HG03354 (cell line): ENCODE measurements around the gene GTF2F1.

Experiments
- ATAC-seq: cut with Tn5 transposase; IDR thresholded peaks from one replicate; pipeline ENCODE4 v1.9.1; 2021; ENCODE audit warnings: mild to moderate bottlenecking; ENCODE audit not compliant: unreplicated experiment, poor library complexity, severe bottlenecking

The GTF2F1 gene

GRCh38 chr19:6394831-6395230 is 1.9 kb upstream of the GTF2F1 start:
- no peak for ATAC-seq

GRCh38 chr19:6393983-6394412 is 1.0 kb upstream of the GTF2F1 start:
- ATAC-seq, result peak; percentile 32

GRCh38 chr19:6392221-6393073 is 517 bp downstream of the GTF2F1 start:
- ATAC-seq, result no peak

DNA sequence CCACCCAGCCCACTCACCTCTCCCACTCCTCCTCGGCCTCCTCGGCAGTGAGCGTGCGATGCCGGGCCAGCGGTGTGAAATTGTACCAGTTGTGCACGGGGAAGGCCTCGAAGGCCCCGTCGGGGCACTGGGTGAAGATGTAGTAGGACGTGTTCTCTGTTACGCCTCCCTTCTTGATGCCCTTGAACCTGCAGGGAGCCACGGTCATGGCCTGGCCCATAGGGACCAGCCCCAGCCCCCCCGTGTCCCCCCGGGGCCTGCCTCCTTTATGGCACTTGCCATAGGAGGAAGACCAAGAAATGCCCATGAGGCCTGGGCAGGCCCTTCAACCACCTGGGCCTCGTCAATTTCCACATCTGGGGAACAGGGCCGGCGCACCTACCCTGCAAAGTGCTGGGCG is 5.6 kb downstream of the GTF2F1 start:
- ATAC-seq, result no peak

GRCh38 chr19:6384381-6384780 is 8.6 kb downstream of the GTF2F1 start:
- ATAC-seq, result no peak

GRCh38 chr19:6383188-6383587 is 9.8 kb downstream of the GTF2F1 start:
- ATAC-seq, result no peak

DNA sequence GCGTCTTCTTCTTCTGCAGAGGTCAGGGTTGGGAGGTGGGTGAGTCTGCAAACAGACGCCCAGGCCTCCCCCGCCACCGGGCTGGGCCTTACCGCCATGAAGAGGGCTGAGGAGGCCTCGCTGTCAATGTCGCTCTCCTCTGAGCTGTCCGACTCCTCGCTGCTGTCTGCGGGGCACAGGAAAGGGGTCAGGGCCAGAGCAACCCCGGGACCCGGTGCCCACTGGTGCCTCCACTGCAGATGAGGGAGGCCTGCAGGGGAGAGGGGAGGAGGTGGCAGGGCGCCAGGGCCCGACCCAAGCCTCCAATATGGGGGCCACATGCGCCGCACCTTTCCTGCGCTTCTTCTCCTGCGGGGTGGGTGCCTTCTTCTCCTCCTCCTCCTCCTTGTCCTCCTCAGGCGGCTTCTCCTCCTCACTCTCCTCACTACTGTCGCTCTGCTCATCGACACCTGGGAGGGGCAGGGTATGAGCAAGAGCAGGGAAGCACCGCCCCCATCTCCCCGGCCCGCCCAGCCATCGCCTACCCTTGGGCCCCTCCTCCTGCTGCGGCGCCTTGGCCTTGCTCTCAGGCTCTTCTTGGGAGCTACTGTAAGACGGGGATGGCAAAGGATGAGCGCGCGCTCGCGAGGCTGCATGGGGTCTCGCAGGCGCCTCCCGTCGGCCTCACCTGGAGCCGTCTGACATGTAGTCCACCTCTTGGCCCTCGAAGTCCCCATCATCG is 11.8 kb downstream of the GTF2F1 start:
- no peak for ATAC-seq

GRCh38 chr19:6379744-6380143 is 13.2 kb downstream of the GTF2F1 start:
- ATAC-seq, result no peak

DNA sequence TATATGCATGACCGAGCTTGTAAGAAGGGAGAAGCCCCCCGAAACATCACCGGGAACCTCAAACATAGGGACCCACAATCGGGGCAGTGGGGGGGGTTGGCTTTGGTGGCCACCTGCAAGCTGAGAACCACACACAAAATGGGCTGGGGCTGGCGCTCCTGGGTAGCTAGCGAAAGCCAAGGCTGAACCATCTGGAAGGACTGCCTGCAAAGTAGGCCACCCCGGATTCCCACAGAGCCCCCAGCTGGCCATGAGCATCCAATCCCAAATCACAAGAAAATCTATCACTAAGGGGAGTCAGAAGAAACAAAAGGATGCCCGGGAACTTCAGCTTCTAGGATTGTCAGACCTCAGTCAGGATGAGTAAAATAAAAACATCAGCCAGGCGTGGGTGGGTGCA is 14.5 kb downstream of the GTF2F1 start:
- ATAC-seq, result no peak

DNA sequence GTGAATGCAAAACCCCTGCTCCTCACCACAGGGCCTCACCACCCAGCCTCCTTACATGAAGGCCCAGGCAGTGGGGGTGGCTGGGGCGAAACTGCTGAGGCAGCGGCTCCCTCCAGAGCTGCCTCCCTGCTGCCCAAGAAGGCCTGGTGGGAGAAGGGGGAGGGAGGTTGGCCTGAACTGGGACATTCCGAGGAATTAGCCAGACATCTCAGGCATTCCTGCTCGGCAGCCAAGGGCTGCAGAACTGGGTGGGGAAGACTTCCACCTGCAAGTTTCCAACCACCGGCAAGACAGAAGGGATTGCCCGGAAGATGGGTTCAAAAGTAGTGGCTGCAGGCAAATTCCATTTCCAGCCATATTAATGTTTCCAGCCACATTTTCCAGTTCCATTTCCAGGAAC is 14.9 kb downstream of the GTF2F1 start:
- no peak for ATAC-seq

- ATAC-seq, result no peak
Observed at GRCh38 chr19:6376512-6377190, 16.3 kb downstream of the GTF2F1 start.

DNA sequence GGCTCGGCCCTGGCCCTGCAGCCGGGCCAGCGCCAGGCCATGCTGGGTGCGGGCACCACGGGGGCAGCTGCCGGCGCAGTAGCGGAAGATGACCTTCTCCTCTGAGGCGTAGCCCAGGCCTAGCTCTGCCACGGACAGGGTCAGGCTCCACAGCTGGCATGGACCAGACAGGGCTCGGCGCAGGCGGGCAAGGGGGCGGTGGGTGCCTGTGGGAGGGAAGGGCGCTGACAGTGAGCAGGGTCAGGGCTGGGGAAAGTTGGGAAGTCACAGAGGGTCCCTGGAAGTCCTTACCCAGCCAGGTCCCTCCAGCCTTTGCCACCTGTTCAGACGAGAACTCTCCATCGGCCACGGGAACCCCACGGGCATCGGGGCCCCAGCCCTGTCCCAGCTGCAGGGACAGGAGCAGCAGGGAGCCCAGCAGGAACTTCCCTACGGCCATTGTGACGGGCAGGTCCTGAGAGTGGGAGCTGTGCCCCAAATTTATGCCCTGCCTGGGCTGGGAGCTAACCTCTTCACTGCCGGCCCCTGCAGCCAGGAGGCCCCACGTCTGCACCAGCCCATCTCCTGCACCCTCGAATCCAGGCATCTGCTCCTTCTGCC is 17.5 kb downstream of the GTF2F1 start, which contains the start of gene PSPN:
PSPN (minus strand) TSS at position 523 of the 600 bp plus-strand sequence; CDS start at position 439, 84 bp downstream.
- no peak for ATAC-seq

DNA sequence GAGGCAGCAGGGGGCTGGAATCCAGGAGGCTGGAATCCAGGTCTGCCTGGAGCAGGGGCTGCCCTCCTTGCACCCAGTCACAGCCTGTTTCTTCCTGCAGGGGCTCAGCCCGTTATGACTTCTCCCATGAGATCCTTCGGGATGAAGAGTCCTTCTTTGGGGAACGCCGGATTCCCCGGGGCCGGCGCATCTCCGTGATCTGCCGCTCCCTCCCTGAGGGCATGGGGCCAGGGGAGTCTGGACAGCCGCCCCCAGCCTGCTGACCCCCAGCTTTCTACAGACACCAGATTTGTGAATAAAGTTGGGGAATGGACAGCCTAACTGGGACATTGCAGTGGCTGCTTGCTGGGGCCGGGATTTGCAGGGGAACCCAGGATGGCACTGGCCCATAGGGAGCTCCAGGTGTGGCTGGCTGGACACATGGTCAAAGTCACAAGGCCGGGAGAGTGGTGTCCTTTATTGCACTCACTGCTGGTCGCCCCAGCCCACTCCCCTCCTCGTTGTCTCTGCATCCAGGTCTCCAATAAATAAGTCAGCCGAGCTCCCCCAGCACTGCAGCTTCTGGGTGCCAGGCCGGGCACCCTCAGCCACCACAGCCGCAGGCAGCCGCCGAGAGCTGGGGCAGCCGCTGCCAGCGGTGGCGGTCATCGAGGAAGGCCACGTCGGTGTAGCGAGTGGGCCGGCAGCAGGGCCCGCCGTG is 18.1 kb downstream of the GTF2F1 start:
- no peak for ATAC-seq

DNA sequence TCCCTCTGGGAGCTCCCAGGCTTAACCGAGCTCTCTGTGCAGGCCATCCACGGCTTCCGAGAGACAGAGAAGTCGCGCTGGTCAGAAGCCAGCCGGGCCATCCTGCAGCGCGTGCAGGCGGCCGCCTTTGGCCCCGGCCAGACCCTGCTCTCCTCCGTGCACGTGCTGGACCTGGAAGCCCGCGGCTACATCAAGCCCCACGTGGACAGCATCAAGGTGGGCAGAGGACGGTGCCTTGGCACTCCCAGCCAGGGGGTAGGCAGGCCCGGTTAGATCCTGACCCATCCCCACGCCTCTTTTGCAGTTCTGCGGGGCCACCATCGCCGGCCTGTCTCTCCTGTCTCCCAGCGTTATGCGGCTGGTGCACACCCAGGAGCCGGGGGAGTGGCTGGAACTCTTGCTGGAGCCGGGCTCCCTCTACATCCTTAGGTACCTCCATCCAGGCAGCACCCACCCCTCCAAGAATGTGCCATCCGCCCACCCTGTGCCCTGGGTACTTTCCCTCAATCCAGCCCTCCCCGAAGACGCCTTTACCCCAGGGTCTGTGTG is 18.7 kb downstream of the GTF2F1 start:
- no peak for ATAC-seq

GRCh38 chr19:6373813-6374108 is 19.2 kb downstream of the GTF2F1 start:
- no peak for ATAC-seq

DNA sequence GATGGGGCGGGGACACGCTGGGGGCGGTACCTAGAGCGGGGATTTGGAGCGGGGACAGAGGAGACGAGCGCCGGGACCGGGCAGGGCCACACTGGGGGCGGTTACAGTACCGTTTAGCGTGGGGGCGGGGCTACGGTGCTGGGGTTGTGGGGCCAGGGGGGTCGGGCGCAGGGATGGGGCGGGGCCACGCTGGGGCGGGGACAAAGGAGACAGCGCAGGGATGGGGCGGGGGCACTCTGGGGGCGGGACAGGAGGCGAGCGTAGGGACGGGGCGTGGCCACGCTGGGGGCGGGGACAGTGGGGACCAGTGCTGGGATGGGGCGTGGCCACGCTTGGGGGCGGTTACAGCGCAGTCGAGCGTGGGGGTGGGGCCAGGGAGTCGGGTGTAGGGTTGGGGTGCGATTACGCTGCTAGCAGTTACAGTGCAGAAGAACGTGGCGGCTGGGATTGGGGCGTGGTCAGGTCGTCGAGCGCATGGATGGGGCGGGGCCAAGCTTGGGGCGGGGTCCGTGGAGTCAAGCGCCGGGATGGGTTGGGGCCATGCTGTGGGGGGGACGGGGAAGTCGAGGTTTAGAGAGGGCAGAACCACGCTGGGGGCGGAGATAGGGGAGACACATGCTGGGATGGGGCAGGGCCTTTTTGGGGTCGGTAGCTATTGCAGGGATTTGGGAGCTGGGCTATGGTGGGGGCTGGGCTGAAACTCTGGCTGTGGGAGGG is 19.7 kb downstream of the GTF2F1 start:
- ATAC-seq, result peak; percentile 54

DNA sequence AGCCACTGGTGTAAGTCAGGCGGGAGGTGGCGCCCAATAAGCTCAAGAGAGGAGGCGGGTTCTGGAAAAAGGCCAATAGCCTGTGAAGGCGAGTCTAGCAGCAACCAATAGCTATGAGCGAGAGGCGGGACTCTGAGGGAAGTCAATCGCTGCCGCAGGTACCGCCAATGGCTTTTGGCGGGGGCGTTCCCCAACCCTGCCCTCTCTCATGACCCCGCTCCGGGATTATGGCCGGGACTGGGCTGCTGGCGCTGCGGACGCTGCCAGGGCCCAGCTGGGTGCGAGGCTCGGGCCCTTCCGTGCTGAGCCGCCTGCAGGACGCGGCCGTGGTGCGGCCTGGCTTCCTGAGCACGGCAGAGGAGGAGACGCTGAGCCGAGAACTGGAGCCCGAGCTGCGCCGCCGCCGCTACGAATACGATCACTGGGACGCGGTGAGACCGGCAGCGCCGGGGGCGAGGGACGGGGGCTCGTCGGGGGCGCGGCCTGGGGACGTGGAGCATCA is 20.3 kb downstream of the GTF2F1 start, which contains the start of gene ALKBH7:
ALKBH7 (plus strand) TSS at position 201 of the 502 bp plus-strand sequence; CDS start at position 228, 27 bp downstream.
- peak; percentile 85 for ATAC-seq

DNA sequence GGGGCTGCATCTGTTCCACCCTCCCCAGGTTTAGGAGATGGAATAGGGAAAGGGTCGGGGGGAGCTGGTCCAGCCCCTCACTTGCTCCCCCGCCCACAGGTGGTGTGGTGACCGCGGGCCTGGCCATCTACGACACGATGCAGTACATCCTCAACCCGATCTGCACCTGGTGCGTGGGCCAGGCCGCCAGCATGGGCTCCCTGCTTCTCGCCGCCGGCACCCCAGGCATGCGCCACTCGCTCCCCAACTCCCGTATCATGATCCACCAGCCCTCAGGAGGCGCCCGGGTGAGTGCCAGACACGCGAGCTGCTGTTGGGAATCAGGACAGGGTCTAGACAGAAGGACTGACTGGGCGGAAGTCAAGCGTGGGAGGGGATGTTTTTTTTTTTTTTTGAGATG is 28.6 kb downstream of the GTF2F1 start:
- no peak for ATAC-seq
